Type B pancreatic cell (in vitro differentiated cells): ENCODE data around the gene XPO6. TPM values are rescaled to one million over a fixed set of nuclear protein-coding genes. Genes with fewer than 3 reads are reported as not detected.

ENCODE experiments used
- DNase-seq: peaks from one replicate; pipeline ENCODE4 v3.0.0; 2021; ENCODE audit warnings: mixed read lengths; ENCODE audit not compliant: unreplicated experiment; ENCODE audit errors: extremely low spot score
- H3K27ac Mint-ChIP-seq: 2 replicates; pipeline ENCODE4 v1.8.0; 2021; ENCODE audit warnings: mild to moderate bottlenecking, mixed read lengths
- H3K27me3 Mint-ChIP-seq: 2 replicates; pipeline ENCODE4 v1.8.0; 2021; ENCODE audit warnings: mixed read lengths
- H3K36me3 Mint-ChIP-seq: 2 replicates; pipeline ENCODE4 v1.8.0; 2021; ENCODE audit warnings: mixed read lengths
- H3K4me1 Mint-ChIP-seq: one replicate; pipeline ENCODE4 v1.8.0; 2021; ENCODE audit warnings: mixed read lengths; ENCODE audit not compliant: unreplicated experiment
- H3K4me3 Mint-ChIP-seq: 2 replicates; pipeline ENCODE4 v1.8.0; 2021; ENCODE audit warnings: mild to moderate bottlenecking, mixed read lengths
- H3K9me3 Mint-ChIP-seq: 2 replicates; pipeline ENCODE4 v1.8.0; 2021; ENCODE audit warnings: mixed read lengths
- total RNA-seq: library from RNA; stranded (reverse); gene quantifications from 2 replicates; pipeline ENCODE4 v1.2.1, GENCODE V29; 2021; ENCODE audit warnings: low replicate concordance
- TF ChIP-seq, protein P1 (sequence below): fragments of 200-600 bp; sonication (generic); conservative IDR thresholded peaks from 2 replicates; pipeline ENCODE4 v1.5.0; 2021; ENCODE audit warnings: antibody characterized with exemption, mild to moderate bottlenecking

The XPO6 gene
- total RNA-seq, 1 donor from 2014 or later, result 111 TPM

DNA sequence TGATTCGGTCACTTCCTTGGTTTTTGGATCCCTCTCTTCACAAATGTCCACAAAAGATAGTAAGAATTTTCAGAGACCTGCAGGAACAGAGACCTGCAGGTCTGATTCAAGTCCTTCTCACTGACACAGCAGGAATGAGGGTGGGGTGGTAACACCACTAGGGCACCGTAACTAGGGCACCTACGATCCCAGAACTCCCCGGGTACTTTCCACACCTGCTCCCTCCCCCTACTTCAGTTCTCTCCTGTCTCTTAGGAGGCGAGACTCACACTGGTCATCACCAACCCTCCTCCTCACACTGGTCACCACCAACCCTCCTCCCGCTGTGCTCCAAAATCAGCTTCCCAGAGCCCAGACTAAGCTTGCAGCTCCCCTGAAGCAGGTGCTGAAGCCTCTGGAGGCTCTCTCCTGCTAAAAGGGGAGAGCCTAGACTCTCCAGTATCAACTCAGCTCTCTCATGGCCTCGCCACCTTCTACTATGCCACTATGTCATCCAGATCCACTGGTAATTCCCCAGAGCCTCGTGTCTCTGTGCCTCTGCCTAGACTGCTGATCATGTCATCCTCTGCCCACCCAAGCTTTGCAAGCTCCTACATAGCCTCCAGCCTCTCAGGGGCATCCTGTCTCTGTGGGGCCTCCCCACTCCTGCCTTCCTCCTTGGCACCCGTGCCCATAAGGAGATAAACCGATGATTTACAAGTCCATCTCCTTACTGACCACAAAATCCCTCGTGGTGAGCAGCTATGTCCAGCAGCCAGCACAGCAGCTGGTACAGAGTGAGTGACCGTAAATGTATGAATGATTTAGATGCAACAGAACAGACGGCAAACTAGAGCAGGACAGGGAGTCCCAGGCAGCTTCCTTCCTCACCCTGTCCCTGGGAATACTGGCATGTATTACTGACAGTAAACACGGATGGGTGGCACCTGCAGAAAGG is 84.8 kb downstream of the XPO6 start:
- Mint-ChIP-seq H3K9me3 (no peaks in the 10 kb centered on the region), H3K36me3 (peaks cover 23% of the 10 kb centered on the region), H3K4me3 (no peak overlapping the region), H3K27ac (no peak overlapping the region), H3K27me3 (no peaks in the 10 kb centered on the region), H3K4me1 (no peaks in the 10 kb centered on the region)
- TF ChIP-seq, protein P1, sequence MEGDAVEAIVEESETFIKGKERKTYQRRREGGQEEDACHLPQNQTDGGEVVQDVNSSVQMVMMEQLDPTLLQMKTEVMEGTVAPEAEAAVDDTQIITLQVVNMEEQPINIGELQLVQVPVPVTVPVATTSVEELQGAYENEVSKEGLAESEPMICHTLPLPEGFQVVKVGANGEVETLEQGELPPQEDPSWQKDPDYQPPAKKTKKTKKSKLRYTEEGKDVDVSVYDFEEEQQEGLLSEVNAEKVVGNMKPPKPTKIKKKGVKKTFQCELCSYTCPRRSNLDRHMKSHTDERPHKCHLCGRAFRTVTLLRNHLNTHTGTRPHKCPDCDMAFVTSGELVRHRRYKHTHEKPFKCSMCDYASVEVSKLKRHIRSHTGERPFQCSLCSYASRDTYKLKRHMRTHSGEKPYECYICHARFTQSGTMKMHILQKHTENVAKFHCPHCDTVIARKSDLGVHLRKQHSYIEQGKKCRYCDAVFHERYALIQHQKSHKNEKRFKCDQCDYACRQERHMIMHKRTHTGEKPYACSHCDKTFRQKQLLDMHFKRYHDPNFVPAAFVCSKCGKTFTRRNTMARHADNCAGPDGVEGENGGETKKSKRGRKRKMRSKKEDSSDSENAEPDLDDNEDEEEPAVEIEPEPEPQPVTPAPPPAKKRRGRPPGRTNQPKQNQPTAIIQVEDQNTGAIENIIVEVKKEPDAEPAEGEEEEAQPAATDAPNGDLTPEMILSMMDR, result no peak
- no peak for DNase-seq

DNA sequence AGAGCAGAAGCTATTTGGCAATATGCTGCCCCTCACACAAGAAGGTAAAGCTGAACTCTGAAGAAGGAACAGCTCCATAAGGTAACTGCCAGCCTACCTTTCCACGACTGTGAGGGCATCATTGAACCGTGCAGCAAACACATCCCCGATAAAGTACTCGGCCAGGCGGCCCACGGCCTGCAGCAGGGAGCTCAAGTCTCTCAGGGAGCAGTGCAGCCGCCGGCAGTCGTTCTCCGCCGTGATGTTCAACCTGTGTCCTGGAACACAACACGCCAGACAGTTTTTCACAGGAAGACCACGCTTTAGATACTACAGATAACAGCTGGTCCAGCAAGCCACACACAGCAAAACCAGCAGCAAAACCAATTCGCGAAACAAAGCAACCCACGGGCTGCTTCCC is 86.2 kb downstream of the XPO6 start:
- Mint-ChIP-seq H3K27ac (no peak overlapping the region), H3K9me3 (no peaks in the 10 kb centered on the region), H3K36me3 (peaks cover 32% of the 10 kb centered on the region), H3K4me1 (no peaks in the 10 kb centered on the region), H3K4me3 (no peak overlapping the region), H3K27me3 (no peaks in the 10 kb centered on the region)
- TF ChIP-seq, protein P1, result no peak
- DNase-seq, result no peak

DNA sequence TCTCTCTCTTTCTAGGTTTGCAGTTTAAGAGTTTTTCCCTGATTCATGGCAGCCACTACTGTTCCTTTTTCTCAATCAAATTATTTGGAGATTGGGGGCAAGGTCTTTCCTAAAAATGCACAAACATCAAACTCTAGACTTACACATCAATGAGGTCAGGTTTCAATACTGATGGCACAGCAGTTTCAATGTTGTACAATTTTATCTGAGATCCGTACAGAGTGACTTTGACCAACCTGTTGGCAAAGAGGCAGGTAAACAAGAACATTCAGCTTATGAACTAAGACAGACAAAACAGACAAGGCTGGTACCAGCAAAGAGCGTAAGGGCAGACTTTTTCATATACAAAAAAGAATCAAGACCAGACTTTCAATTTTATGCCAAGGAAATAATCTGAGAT is 90.2 kb downstream of the XPO6 start:
- H3K9me3 Mint-ChIP-seq, result no peaks in the 10 kb centered on the region
- no peak for DNase-seq
- H3K27ac Mint-ChIP-seq, result no peak overlapping the region
- no peak overlapping the region for H3K4me3 Mint-ChIP-seq
- no peaks in the 10 kb centered on the region for H3K27me3 Mint-ChIP-seq
- TF ChIP-seq, protein P1, result no peak
- H3K4me1 Mint-ChIP-seq, result no peaks in the 10 kb centered on the region
- peaks cover 24% of the 10 kb centered on the region for H3K36me3 Mint-ChIP-seq

DNA sequence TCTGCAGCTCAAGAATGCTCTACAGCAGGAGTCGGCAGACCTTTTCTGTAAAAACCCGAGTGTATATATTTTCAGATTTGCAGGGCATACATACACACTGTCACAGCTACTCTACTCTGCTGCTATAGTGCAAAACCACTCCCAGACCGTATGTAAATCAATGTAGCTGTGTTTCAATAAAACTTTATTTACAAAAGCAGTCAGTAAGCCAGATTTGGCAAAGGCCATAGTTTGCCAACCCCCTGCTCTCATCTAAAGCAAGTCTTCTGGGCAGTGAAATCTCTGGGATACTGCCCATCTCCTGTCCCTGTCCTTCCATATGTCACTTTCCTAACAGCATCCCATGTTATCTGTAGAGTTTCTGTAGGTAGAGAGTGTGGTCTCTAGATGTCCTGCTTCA is 91.0 kb downstream of the XPO6 start:
- H3K36me3 Mint-ChIP-seq, result peaks cover 30% of the 10 kb centered on the region
- no peaks in the 10 kb centered on the region for H3K27me3 Mint-ChIP-seq

DNA sequence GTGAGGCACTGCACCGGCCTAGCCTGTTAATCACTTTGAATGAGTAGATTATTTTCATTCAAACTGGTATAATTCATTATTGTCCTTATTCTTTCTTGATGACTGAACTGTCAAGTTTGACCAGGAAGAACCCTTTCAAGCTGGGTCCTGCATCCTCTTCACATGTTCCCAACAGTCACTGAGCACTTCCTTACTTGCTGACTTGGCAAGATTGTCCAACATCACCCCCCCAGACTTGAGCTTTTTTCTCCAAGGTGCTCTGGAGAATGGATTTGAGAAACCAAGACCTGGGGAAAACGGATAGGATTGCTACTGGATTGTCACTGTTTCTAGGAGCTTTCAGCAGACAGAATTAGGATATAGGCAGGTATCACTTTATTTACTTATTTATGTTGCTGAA is 93.1 kb downstream of the XPO6 start:
- H3K27me3 Mint-ChIP-seq, result no peaks in the 10 kb centered on the region
- no peak overlapping the region for H3K27ac Mint-ChIP-seq
- no peaks in the 10 kb centered on the region for H3K4me1 Mint-ChIP-seq
- H3K36me3 Mint-ChIP-seq, result peaks cover 42% of the 10 kb centered on the region
- H3K9me3 Mint-ChIP-seq, result no peaks in the 10 kb centered on the region
- H3K4me3 Mint-ChIP-seq, result no peak overlapping the region
- no peak for DNase-seq
- TF ChIP-seq, protein P1, result no peak

More for the DNA sequence above, 91.0 kb downstream of the XPO6 start:
- H3K9me3 Mint-ChIP-seq, result no peaks in the 10 kb centered on the region
- H3K4me3 Mint-ChIP-seq, result no peak overlapping the region
- DNase-seq, result no peak
- H3K4me1 Mint-ChIP-seq, result no peaks in the 10 kb centered on the region
- H3K27ac Mint-ChIP-seq, result no peak overlapping the region
- TF ChIP-seq, protein P1, result no peak
